GM10266 (cell line): ENCODE measurements around the gene ATP10A.

Experiments
- DNase-seq: peaks from one replicate; pipeline ENCODE4 v3.0.0; 2012; ENCODE audit errors: extremely low spot score
- TF ChIP-seq, protein P1 (sequence below): IDR thresholded peaks from 2 replicates; pipeline ENCODE4 v1.5.1; 2012; ENCODE audit warnings: mild to moderate bottlenecking, low read depth; ENCODE audit not compliant: control insufficient read depth, insufficient read depth; ENCODE audit errors: missing control alignments

ATP10A gene

DNA sequence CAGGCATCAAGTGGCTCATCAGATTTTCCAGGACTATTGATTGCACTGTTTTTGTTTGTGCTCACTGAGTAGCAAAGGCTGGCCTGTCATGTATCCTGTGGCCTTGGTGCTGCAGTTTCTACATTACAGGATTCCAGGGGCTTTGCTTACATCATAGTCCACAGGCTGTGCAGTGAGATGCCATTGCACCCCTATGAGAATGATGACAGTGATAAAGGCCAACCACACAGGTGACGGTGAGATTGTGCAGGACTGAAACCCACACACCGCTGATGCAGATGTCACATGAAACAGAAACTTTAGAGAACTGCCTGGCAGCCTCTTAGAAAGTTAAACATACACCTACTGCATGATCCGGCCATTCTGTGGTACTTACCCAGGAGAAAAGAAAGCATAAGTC, 229.3 kb downstream of the ATP10A start:
- TF ChIP-seq, protein P1, sequence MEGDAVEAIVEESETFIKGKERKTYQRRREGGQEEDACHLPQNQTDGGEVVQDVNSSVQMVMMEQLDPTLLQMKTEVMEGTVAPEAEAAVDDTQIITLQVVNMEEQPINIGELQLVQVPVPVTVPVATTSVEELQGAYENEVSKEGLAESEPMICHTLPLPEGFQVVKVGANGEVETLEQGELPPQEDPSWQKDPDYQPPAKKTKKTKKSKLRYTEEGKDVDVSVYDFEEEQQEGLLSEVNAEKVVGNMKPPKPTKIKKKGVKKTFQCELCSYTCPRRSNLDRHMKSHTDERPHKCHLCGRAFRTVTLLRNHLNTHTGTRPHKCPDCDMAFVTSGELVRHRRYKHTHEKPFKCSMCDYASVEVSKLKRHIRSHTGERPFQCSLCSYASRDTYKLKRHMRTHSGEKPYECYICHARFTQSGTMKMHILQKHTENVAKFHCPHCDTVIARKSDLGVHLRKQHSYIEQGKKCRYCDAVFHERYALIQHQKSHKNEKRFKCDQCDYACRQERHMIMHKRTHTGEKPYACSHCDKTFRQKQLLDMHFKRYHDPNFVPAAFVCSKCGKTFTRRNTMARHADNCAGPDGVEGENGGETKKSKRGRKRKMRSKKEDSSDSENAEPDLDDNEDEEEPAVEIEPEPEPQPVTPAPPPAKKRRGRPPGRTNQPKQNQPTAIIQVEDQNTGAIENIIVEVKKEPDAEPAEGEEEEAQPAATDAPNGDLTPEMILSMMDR, result no peak
- no peak for DNase-seq

DNA sequence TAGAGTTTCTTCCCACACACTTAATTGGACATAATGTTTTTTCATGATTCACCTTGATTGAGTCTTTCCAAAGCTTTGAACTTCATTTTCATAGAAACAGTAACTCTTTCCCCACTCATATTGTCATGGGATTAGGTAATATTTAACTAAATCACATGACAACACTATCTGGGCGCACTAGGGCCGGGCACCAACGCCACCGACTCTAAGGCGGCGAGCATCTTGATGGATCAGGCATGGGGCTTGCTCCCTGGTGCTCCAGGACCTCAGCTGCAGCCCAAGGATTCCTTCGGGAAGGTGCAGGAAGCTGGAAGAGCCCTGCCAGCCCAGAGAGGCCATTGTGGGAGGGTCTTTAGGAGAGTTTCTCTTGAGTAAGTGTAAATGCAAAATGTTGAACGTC, 231.2 kb downstream of the ATP10A start:
- TF ChIP-seq, protein P1, result no peak
- DNase-seq, result no peak
